NCI-H2029 (cell line): ENCODE results near the gene HIBADH.
"Not testable (repeated sequence)": the region's sequence is repeated elsewhere in the genome, so short reads cannot be mapped to it uniquely, and the experiment has no call there.

ENCODE experiments used
- DNase-seq: peaks from one replicate; lab custom pipeline; 2025; lab: John Stamatoyannopoulos, UW

The HIBADH gene

GRCh38 chr7:27600247-27600646 lies 62.4 kb downstream of the HIBADH start:
- DNase-seq = no peak

- DNase-seq = no peak
Measured at GRCh38 chr7:27595009-27595408, 67.7 kb downstream of the HIBADH start.

- no peak for DNase-seq
Measured at GRCh38 chr7:27593226-27593625, 69.5 kb downstream of the HIBADH start.

- no peak for DNase-seq
Measured at GRCh38 chr7:27590416-27590815, 72.3 kb downstream of the HIBADH start.

- no peak for DNase-seq
Measured at GRCh38 chr7:27587429-27587828, 75.3 kb downstream of the HIBADH start.

GRCh38 chr7:27586825-27587224 lies 75.9 kb downstream of the HIBADH start:
- DNase-seq = peak; percentile 26

GRCh38 chr7:27585781-27586447 lies 76.8 kb downstream of the HIBADH start:
- no peak for DNase-seq

- no peak for DNase-seq
Measured at GRCh38 chr7:27581906-27582305, 80.8 kb downstream of the HIBADH start.

- DNase-seq = no peak
Measured at GRCh38 chr7:27581119-27581518, 81.6 kb downstream of the HIBADH start.

GRCh38 chr7:27579565-27579964 lies 83.1 kb downstream of the HIBADH start:
- no peak for DNase-seq

- DNase-seq = not testable (repeated sequence)
Measured at GRCh38 chr7:27578169-27578568, 84.5 kb downstream of the HIBADH start.

GRCh38 chr7:27576360-27576944 lies 86.2 kb downstream of the HIBADH start:
- peak; percentile 1 for DNase-seq

- no peak for DNase-seq
Measured at GRCh38 chr7:27575613-27576012, 87.1 kb downstream of the HIBADH start.

GRCh38 chr7:27569106-27569505 lies 93.6 kb downstream of the HIBADH start:
- no peak for DNase-seq

- DNase-seq = no peak
Measured at GRCh38 chr7:27567266-27567665, 95.4 kb downstream of the HIBADH start.

- no peak for DNase-seq
Measured at GRCh38 chr7:27564881-27565482, 97.7 kb downstream of the HIBADH start.

- DNase-seq = no peak
Measured at GRCh38 chr7:27560706-27561235, 101.9 kb downstream of the HIBADH start.

- no peak for DNase-seq
Measured at GRCh38 chr7:27555670-27556069, 107.0 kb downstream of the HIBADH start.

- DNase-seq = no peak
Measured at GRCh38 chr7:27554826-27555225, 107.9 kb downstream of the HIBADH start.

GRCh38 chr7:27553273-27553672 lies 109.4 kb downstream of the HIBADH start:
- DNase-seq = no peak

GRCh38 chr7:27551803-27552400 lies 110.8 kb downstream of the HIBADH start:
- no peak for DNase-seq

- DNase-seq = no peak
Measured at GRCh38 chr7:27549606-27550005, 113.1 kb downstream of the HIBADH start.

GRCh38 chr7:27548304-27548703 lies 114.4 kb downstream of the HIBADH start:
- DNase-seq = no peak
